ENCODE results near the gene TNP1.

Gene TNP1

DNA sequence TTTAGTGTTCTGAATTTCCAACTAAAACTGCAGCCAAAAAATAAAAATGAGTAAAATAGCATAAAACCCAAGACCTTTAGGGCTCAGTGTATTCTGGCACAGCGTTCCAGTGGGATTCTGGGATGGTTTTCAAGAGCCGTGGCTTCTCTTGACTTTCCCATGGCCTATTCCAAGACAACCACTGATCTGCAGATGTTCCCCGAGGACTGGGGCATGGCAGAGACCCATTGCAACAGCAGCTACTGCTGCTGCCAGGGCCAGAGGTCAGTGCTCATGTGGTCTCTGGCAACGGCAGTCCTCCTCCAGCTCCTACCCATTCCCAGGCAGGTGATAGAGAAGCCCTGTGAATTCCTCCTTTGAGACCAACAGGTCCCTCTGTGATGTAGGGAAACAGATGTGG, 26.8 kb downstream of the TNP1 start:
- H3K27ac ChIP-seq (replicated peaks) = no peak overlapping the region
- TF ChIP-seq GABPA (IDR thresholded peaks at IDR 0.05; ENCODE audit: low read depth) = no peak
- TF ChIP-seq SPI1 (IDR thresholded peaks at IDR 0.05; ENCODE audit: borderline replicate concordance, low read depth) = no peak
- TF ChIP-seq, protein P1, sequence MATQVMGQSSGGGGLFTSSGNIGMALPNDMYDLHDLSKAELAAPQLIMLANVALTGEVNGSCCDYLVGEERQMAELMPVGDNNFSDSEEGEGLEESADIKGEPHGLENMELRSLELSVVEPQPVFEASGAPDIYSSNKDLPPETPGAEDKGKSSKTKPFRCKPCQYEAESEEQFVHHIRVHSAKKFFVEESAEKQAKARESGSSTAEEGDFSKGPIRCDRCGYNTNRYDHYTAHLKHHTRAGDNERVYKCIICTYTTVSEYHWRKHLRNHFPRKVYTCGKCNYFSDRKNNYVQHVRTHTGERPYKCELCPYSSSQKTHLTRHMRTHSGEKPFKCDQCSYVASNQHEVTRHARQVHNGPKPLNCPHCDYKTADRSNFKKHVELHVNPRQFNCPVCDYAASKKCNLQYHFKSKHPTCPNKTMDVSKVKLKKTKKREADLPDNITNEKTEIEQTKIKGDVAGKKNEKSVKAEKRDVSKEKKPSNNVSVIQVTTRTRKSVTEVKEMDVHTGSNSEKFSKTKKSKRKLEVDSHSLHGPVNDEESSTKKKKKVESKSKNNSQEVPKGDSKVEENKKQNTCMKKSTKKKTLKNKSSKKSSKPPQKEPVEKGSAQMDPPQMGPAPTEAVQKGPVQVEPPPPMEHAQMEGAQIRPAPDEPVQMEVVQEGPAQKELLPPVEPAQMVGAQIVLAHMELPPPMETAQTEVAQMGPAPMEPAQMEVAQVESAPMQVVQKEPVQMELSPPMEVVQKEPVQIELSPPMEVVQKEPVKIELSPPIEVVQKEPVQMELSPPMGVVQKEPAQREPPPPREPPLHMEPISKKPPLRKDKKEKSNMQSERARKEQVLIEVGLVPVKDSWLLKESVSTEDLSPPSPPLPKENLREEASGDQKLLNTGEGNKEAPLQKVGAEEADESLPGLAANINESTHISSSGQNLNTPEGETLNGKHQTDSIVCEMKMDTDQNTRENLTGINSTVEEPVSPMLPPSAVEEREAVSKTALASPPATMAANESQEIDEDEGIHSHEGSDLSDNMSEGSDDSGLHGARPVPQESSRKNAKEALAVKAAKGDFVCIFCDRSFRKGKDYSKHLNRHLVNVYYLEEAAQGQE (IDR thresholded peaks at IDR 0.05; ENCODE audit: insufficient replicate concordance, low read depth) = no peak
- no peak for TF ChIP-seq POLR2AphosphoS5 (IDR thresholded peaks at IDR 0.05; ENCODE audit: low read depth)
- no peak for TF ChIP-seq CTCF (IDR thresholded peaks at IDR 0.05; ENCODE audit: insufficient read depth, low read length)
- H3K27me3 ChIP-seq (ENCODE audit: insufficient read depth, poor library complexity, severe bottlenecking) = peaks cover 2% of the 10 kb centered on the region
- DNase-seq (ENCODE audit: low read depth in 1 of 2, low spot score in 1 of 2) = no peak
- H3K4me3 ChIP-seq (replicated peaks; ENCODE audit: insufficient read depth, low read length) = no peak overlapping the region

- H3K27ac ChIP-seq (replicated peaks) = no peak overlapping the region
- no peak for DNase-seq (ENCODE audit: low read depth in 1 of 2, low spot score in 1 of 2)
- TF ChIP-seq SPI1 (IDR thresholded peaks at IDR 0.05; ENCODE audit: borderline replicate concordance, low read depth) = no peak
- no peak for TF ChIP-seq POLR2AphosphoS5 (IDR thresholded peaks at IDR 0.05; ENCODE audit: low read depth)
- TF ChIP-seq, protein P1 (IDR thresholded peaks at IDR 0.05; ENCODE audit: insufficient replicate concordance, low read depth) = no peak
- TF ChIP-seq CTCF (IDR thresholded peaks at IDR 0.05; ENCODE audit: insufficient read depth, low read length) = no peak
- TF ChIP-seq GABPA (IDR thresholded peaks at IDR 0.05; ENCODE audit: low read depth) = no peak
- no peak overlapping the region for H3K4me3 ChIP-seq (replicated peaks; ENCODE audit: insufficient read depth, low read length)
- peaks cover 2% of the 10 kb centered on the region for H3K27me3 ChIP-seq (ENCODE audit: insufficient read depth, poor library complexity, severe bottlenecking)
Measured at GRCh38 chr2:216830346-216830745, 29.5 kb downstream of the TNP1 start.

GRCh38 chr2:216829533-216829932, 30.3 kb downstream of the TNP1 start:
- Histone ChIP-seq H3K4me3 (replicated peaks; ENCODE audit: insufficient read depth, low read length) (no peak overlapping the region), H3K27me3 (ENCODE audit: insufficient read depth, poor library complexity, severe bottlenecking) (peaks cover 2% of the 10 kb centered on the region), H3K27ac (replicated peaks) (no peak overlapping the region)
- no peak for DNase-seq (ENCODE audit: low read depth in 1 of 2, low spot score in 1 of 2)
- TF ChIP-seq SPI1 (IDR thresholded peaks at IDR 0.05; ENCODE audit: borderline replicate concordance, low read depth) (no peak), POLR2AphosphoS5 (IDR thresholded peaks at IDR 0.05; ENCODE audit: low read depth) (no peak), GABPA (IDR thresholded peaks at IDR 0.05; ENCODE audit: low read depth) (no peak), CTCF (IDR thresholded peaks at IDR 0.05; ENCODE audit: insufficient read depth, low read length) (no peak)
- TF ChIP-seq, protein P1 (IDR thresholded peaks at IDR 0.05; ENCODE audit: insufficient replicate concordance, low read depth) = no peak

All from HL-60 (cell line).